ENCODE measurements around the gene SLC9A9.

Gene SLC9A9

GRCh38 chr3:143658116-143658515 lies 190.2 kb downstream of the SLC9A9 start:
- TF ChIP-seq, protein P1, sequence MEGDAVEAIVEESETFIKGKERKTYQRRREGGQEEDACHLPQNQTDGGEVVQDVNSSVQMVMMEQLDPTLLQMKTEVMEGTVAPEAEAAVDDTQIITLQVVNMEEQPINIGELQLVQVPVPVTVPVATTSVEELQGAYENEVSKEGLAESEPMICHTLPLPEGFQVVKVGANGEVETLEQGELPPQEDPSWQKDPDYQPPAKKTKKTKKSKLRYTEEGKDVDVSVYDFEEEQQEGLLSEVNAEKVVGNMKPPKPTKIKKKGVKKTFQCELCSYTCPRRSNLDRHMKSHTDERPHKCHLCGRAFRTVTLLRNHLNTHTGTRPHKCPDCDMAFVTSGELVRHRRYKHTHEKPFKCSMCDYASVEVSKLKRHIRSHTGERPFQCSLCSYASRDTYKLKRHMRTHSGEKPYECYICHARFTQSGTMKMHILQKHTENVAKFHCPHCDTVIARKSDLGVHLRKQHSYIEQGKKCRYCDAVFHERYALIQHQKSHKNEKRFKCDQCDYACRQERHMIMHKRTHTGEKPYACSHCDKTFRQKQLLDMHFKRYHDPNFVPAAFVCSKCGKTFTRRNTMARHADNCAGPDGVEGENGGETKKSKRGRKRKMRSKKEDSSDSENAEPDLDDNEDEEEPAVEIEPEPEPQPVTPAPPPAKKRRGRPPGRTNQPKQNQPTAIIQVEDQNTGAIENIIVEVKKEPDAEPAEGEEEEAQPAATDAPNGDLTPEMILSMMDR (IDR thresholded peaks at IDR 0.05; ENCODE audit: control extremely low read depth, extremely low read depth, low read depth, missing control alignments): no peak
- CTCF ChIA-PET: interaction anchor here (1.3 to 1.7 kb wide), 2 partner anchors 14 to 221 kb away, joined by 4 to 5 read pairs; no protein-coding TSS in a partner anchor

GRCh38 chr3:143657391-143657790 lies 190.9 kb downstream of the SLC9A9 start:
- CTCF ChIA-PET: interaction anchor here (1.2 to 1.7 kb wide), 3 partner anchors 13 to 224 kb away, joined by 3 to 5 read pairs (median 4); no protein-coding TSS in a partner anchor

More at GRCh38 chr3:143658116-143658515, 190.2 kb downstream of the SLC9A9 start:
- no peak for DNase-seq (ENCODE audit: extremely low spot score)
- POLR2A ChIA-PET: no interaction called here

GRCh38 chr3:143654906-143655305 lies 193.4 kb downstream of the SLC9A9 start:
- ChIA-PET POLR2A (no interaction called here), CTCF (interaction anchor here (0.9 to 3.4 kb wide), 7 partner anchors 8 to 221 kb away, joined by 4 to 12 read pairs (median 5); no protein-coding TSS in a partner anchor)
- TF ChIP-seq, protein P1 (IDR thresholded peaks at IDR 0.05; ENCODE audit: control extremely low read depth, extremely low read depth, low read depth, missing control alignments): no peak
- no peak for DNase-seq (ENCODE audit: extremely low spot score)

More at GRCh38 chr3:143657391-143657790, 190.9 kb downstream of the SLC9A9 start:
- POLR2A ChIA-PET: no interaction called here
- no peak for DNase-seq (ENCODE audit: extremely low spot score)
- TF ChIP-seq, protein P1 (IDR thresholded peaks at IDR 0.05; ENCODE audit: control extremely low read depth, extremely low read depth, low read depth, missing control alignments): no peak

DNA sequence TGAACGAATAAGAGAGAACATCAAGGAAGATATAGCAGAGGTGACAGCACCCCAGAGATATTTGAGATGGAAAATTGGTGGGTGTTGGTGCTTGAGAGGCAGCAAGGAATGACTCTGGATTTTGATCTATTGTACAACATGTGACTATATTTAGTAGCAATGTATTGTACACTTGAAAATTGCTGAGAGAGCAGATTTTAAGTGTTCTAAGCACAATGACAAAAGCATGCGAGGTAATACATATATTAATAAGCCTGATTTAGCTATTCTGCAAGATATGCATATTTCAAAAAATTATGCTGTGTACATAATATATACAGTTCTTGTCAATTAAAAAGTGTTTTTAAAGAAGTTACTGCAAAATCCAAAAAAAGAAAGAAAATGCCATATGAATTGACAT lies 194.3 kb downstream of the SLC9A9 start:
- TF ChIP-seq, protein P1 (IDR thresholded peaks at IDR 0.05; ENCODE audit: control extremely low read depth, extremely low read depth, low read depth, missing control alignments): no peak
- ChIA-PET CTCF (interaction anchor here (1.2 to 3.4 kb wide), 6 partner anchors 9 to 56 kb away, joined by 3 to 12 read pairs (median 4); no protein-coding TSS in a partner anchor), POLR2A (no interaction called here)
- DNase-seq (ENCODE audit: extremely low spot score): no peak

DNA sequence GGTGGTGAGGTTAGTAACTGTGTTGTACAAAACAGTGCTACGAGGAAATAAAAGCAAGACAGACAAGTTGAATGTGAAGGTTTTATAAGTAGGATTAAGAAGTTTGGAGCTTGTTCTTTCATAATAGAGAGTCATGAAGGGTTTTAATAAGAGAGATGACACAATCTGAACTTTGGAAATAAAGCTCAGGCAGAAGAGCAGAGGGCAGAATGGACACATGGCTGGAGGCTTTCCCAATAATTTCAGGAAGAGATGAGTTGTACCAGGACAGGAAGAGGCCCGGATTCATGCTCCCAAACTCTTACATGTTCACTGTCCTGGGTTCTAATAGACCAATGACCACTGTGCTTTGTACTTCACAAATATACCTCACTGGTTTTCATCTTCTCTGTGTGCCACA lies 194.8 kb downstream of the SLC9A9 start:
- POLR2A ChIA-PET: no interaction called here
- CTCF ChIA-PET: interaction anchor here (1.2 to 3.4 kb wide), 6 partner anchors 9 to 56 kb away, joined by 3 to 12 read pairs (median 4); no protein-coding TSS in a partner anchor
- no peak for DNase-seq (ENCODE audit: extremely low spot score)
- TF ChIP-seq, protein P1 (IDR thresholded peaks at IDR 0.05; ENCODE audit: control extremely low read depth, extremely low read depth, low read depth, missing control alignments): no peak

DNA sequence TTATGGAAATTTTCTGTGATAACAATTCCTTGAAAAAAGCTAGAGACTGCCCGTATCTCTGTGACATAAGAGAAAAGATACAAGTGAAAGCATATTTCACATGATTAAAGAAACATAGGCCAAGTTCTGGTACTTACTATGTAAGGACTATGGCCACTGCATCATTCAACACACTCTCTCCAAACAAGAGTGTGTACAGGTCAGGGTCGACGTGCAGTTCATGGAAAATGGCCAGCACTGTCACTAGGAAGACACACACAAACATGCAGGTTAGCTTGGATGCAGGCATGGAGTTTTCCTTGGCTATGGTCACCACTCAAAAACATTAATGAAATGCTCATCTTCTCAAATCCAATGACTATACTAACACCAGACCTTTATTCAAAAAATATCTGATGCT lies 196.2 kb downstream of the SLC9A9 start:
- DNase-seq (ENCODE audit: extremely low spot score): no peak
- TF ChIP-seq, protein P1 (IDR thresholded peaks at IDR 0.05; ENCODE audit: control extremely low read depth, extremely low read depth, low read depth, missing control alignments): no peak
- ChIA-PET POLR2A (no interaction called here), CTCF (interaction anchor here (1.2 to 2.7 kb wide), 3 partner anchors 23 to 218 kb away, joined by 3 to 13 read pairs (median 4); no protein-coding TSS in a partner anchor)
